Progenitor cell of endocrine pancreas (in vitro differentiated cells): ENCODE data around the gene ATRIP. TPM values are rescaled to one million over a fixed set of nuclear protein-coding genes. Genes with fewer than 3 reads are reported as not detected.

Experiments
- DNase-seq: peaks from one replicate; pipeline ENCODE4 v3.0.0; 2021; ENCODE audit warnings: low spot score; ENCODE audit not compliant: unreplicated experiment
- H3K27ac Mint-ChIP-seq: 2 replicates; pipeline ENCODE4 v1.8.0; 2021; ENCODE audit warnings: mild to moderate bottlenecking, moderate library complexity, mixed read lengths
- H3K27me3 Mint-ChIP-seq: 2 replicates; pipeline ENCODE4 v1.8.0; 2021; ENCODE audit warnings: mixed read lengths
- H3K36me3 Mint-ChIP-seq: 2 replicates; pipeline ENCODE4 v1.8.0; 2022; ENCODE audit warnings: mixed read lengths; ENCODE audit not compliant: insufficient read depth
- H3K4me1 Mint-ChIP-seq: 2 replicates; pipeline ENCODE4 v1.8.0; 2021; ENCODE audit warnings: low read depth, mixed read lengths
- H3K4me3 Mint-ChIP-seq: 2 replicates; pipeline ENCODE4 v1.8.0; 2021; ENCODE audit warnings: low read depth, mild to moderate bottlenecking, moderate library complexity, mixed read lengths
- H3K9me3 Mint-ChIP-seq: 2 replicates; pipeline ENCODE4 v1.8.0; 2021; ENCODE audit warnings: low read depth, mixed read lengths
- total RNA-seq: library from RNA; stranded (reverse); gene quantifications from 2 replicates; pipeline ENCODE4 v1.2.1, GENCODE V29; 2021
- TF ChIP-seq, protein P1 (sequence below): fragments of 200-600 bp; sonication (generic); IDR thresholded peaks from one replicate; pipeline ENCODE4 v1.5.0; 2021; ENCODE audit warnings: antibody characterized with exemption, mild to moderate bottlenecking; ENCODE audit not compliant: unreplicated experiment

The ATRIP gene
- total RNA-seq, 1 donor from 2014 or later: 13.8 TPM

DNA sequence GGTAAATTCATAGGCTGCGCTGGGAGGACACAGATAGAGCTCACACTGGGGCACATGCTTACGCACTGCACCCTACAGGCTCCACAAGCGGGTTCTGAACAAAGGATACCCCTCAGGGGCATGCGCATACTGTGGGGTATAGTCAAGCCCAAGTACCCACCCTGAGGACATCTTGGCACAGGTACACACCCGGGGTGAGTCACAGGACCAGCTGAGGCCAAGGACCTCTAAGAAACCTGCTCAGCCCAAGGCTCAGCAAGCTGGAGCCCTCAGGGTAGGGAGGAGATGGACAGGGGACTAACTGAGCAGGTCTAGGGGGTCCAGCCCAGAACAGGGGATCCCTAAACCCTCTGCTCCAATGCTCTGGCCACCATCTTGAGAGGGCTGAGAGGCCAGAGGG is 54.1 kb downstream of the ATRIP start:
- TF ChIP-seq, protein P1, sequence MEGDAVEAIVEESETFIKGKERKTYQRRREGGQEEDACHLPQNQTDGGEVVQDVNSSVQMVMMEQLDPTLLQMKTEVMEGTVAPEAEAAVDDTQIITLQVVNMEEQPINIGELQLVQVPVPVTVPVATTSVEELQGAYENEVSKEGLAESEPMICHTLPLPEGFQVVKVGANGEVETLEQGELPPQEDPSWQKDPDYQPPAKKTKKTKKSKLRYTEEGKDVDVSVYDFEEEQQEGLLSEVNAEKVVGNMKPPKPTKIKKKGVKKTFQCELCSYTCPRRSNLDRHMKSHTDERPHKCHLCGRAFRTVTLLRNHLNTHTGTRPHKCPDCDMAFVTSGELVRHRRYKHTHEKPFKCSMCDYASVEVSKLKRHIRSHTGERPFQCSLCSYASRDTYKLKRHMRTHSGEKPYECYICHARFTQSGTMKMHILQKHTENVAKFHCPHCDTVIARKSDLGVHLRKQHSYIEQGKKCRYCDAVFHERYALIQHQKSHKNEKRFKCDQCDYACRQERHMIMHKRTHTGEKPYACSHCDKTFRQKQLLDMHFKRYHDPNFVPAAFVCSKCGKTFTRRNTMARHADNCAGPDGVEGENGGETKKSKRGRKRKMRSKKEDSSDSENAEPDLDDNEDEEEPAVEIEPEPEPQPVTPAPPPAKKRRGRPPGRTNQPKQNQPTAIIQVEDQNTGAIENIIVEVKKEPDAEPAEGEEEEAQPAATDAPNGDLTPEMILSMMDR: no peak
- Mint-ChIP-seq H3K36me3 (peaks cover 10% of the 10 kb centered on the region), H3K4me1 (peaks cover 3% of the 10 kb centered on the region), H3K27ac (peak overlapping the region; percentile 40), H3K4me3 (no peak overlapping the region), H3K27me3 (no peaks in the 10 kb centered on the region), H3K9me3 (peaks cover 3% of the 10 kb centered on the region)
- no peak for DNase-seq

DNA sequence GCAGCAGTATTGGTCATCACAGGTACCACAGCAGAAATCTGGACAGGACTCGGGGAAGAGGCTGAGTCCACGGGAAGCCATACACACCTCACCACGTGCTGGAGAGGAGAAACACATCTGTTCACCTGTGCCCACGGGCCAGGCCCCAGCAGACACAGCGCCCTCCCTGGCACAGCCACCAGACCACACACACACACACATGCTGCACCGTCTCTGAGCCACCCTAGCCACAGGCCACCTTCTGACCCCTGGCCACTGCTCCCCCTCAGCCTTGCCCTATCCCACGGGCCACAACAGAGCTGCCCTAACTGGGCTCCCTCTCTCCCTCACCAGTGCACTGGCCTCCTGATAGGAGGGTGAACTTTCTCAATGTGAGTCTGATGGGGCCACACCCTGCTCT is 54.7 kb downstream of the ATRIP start:
- Mint-ChIP-seq H3K36me3 (peaks cover 10% of the 10 kb centered on the region), H3K4me3 (no peak overlapping the region), H3K9me3 (peaks cover 3% of the 10 kb centered on the region), H3K27ac (peak overlapping the region; percentile 60), H3K27me3 (no peaks in the 10 kb centered on the region), H3K4me1 (peaks cover 5% of the 10 kb centered on the region)
- TF ChIP-seq, protein P1: no peak
- no peak for DNase-seq

DNA sequence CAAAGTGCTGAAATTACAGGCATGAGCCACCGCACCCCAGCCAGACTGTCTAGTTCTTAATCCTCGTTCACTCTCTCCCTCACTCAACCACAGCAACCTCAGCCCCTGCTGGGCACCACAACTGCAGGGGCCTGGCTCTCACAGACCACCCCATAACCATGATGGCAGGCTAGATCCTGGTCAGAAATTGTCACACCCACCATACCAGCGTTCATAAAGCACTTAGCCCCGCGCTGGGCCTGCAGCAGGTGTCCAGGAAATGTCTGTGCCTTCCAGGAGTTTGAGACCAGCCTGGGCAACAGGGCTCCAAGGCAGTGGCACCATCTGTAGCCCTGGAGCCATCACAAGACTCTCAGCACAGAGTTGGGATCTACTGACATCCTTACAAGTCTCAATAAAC is 55.6 kb downstream of the ATRIP start:
- H3K36me3 Mint-ChIP-seq: peaks cover 10% of the 10 kb centered on the region
- TF ChIP-seq, protein P1: no peak
- no peak overlapping the region for H3K4me3 Mint-ChIP-seq
- no peak overlapping the region for H3K27ac Mint-ChIP-seq
- DNase-seq: no peak
- no peaks in the 10 kb centered on the region for H3K27me3 Mint-ChIP-seq
- peaks cover 3% of the 10 kb centered on the region for H3K9me3 Mint-ChIP-seq
- peaks cover 13% of the 10 kb centered on the region for H3K4me1 Mint-ChIP-seq

DNA sequence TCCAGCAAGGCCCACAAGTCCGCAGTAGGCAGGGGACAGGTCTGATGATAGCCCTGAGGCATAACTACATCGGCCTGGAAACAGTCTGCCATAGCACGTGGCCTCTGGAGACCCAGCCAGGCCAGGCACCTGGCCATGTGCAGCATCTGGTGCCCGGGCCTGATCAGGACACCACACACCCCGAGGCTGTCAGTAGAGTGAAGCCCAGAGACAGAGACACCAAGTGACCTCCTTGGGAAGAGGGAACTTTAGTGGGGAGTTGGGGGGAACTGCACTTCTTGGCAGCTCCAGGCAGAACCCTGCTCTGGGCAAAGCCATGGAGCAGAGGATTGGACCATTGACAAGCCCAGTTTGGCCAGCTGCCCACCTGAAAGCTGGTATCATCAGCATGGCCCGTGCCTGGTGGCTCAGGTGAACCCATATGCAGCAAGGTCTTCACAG is 56.2 kb downstream of the ATRIP start:
- peaks cover 3% of the 10 kb centered on the region for H3K9me3 Mint-ChIP-seq
- H3K4me1 Mint-ChIP-seq: peaks cover 18% of the 10 kb centered on the region
- DNase-seq: no peak
- H3K36me3 Mint-ChIP-seq: peaks cover 7% of the 10 kb centered on the region
- peak overlapping the region; percentile 79 for H3K4me3 Mint-ChIP-seq
- no peak overlapping the region for H3K27ac Mint-ChIP-seq
- TF ChIP-seq, protein P1: no peak
- H3K27me3 Mint-ChIP-seq: no peaks in the 10 kb centered on the region

DNA sequence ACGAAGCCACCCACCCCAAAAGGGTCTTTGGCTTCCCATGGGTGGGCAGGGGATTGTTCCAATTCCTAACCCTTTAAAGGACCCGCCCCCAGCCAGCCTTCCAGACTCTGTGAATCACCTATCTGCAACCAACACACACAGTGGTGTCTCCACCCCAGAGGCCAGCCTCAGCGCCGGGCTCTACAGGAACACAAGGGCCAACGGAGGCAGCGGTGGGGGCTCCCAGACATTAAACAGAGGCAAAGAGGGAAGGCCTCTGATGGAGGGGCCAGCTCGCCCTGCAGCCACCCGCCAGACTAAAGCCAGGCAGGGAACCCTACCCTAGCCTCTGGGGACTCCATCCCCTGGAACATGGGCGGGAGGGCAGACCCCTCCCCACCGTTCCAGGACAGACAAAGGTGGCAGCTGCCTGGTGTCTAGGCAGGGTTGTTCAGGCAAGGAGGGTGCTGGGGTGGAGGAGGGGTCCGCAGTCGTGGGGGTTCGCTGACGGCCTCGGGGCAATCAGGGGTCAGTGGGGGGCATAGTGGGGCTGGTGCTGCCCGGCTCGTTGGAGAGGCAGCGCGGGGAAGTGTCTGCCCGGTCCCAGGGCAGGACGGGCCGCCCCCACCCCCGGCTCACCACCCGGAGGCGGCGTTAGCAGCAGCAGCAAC is 57.0 kb downstream of the ATRIP start:
- Mint-ChIP-seq H3K27me3 (no peaks in the 10 kb centered on the region), H3K4me3 (peak overlapping the region; percentile 79), H3K36me3 (peaks cover under 1% of the 10 kb centered on the region), H3K27ac (peak overlapping the region; percentile 84), H3K4me1 (peaks cover 19% of the 10 kb centered on the region), H3K9me3 (no peaks in the 10 kb centered on the region)
- TF ChIP-seq, protein P1: no peak
- no peak for DNase-seq
